GM12892 (cell line): ENCODE results near the gene CBFA2T2.

Source experiments
- DNase-seq: peaks from one replicate; pipeline ENCODE4 v3.0.0; 2011; ENCODE audit not compliant: insufficient read length
- FAIRE-seq: peaks from 2 replicates; lab custom pipeline; 2011; peaks lifted over from hg19 to GRCh38; lab: Jason Lieb, UNC
- POLR2A ChIP-seq: IDR thresholded peaks from 2 replicates; pipeline ENCODE4 v1.6.1; 2011; ENCODE audit warnings: low read depth, low read length, control low read depth
- POLR2AphosphoS5 ChIP-seq: IDR thresholded peaks from 2 replicates; pipeline ENCODE4 v1.6.1; 2011; ENCODE audit warnings: low read depth, low read length, control low read depth
- TAF1 ChIP-seq: IDR thresholded peaks from 2 replicates; pipeline ENCODE4 v1.6.1; 2011; ENCODE audit warnings: low read depth, mild to moderate bottlenecking, control low read depth, low read length, borderline replicate concordance

The CBFA2T2 gene

GRCh38 chr20:33602826-33603590 lies 113.1 kb downstream of the CBFA2T2 start:
- no peak for TF ChIP-seq TAF1
- DNase-seq (no peak), FAIRE-seq (no peak)

- TF ChIP-seq POLR2A (no peak), POLR2AphosphoS5 (no peak)
- no peak for FAIRE-seq
- DNase-seq: no peak
Measured at GRCh38 chr20:33604084-33604990, 114.4 kb downstream of the CBFA2T2 start.

GRCh38 chr20:33604991-33605370 lies 115.1 kb downstream of the CBFA2T2 start:
- DNase-seq (no peak), FAIRE-seq (no peak)
- TF ChIP-seq POLR2AphosphoS5: no peak
- TF ChIP-seq TAF1: no peak
- no peak for TF ChIP-seq POLR2A

GRCh38 chr20:33606118-33606771 lies 116.3 kb downstream of the CBFA2T2 start:
- FAIRE-seq: peak; percentile 78
- no peak for DNase-seq
- TF ChIP-seq POLR2AphosphoS5 (no peak), POLR2A (no peak), TAF1 (no peak)

- peak; percentile 14 for FAIRE-seq
- DNase-seq: no peak
- no peak for TF ChIP-seq POLR2AphosphoS5
- TF ChIP-seq TAF1: no peak
- TF ChIP-seq POLR2A: no peak
Measured at GRCh38 chr20:33609504-33609903, 119.6 kb downstream of the CBFA2T2 start.

- TF ChIP-seq POLR2A (no peak), POLR2AphosphoS5 (no peak), TAF1 (no peak)
- DNase-seq (no peak), FAIRE-seq (no peak)
Measured at GRCh38 chr20:33611106-33611505, 121.2 kb downstream of the CBFA2T2 start.

- TF ChIP-seq POLR2A: no peak
- no peak for TF ChIP-seq POLR2AphosphoS5
- TF ChIP-seq TAF1: no peak
- DNase-seq (no peak), FAIRE-seq (no peak)
Measured at GRCh38 chr20:33612001-33612400, 122.1 kb downstream of the CBFA2T2 start.

GRCh38 chr20:33621717-33622400 lies 132.0 kb downstream of the CBFA2T2 start:
- no peak for TF ChIP-seq POLR2A
- TF ChIP-seq TAF1: no peak
- no peak for TF ChIP-seq POLR2AphosphoS5
- FAIRE-seq: no peak
- no peak for DNase-seq

- FAIRE-seq: no peak
- no peak for DNase-seq
- no peak for TF ChIP-seq POLR2A
- no peak for TF ChIP-seq TAF1
- TF ChIP-seq POLR2AphosphoS5: no peak
Measured at GRCh38 chr20:33622705-33623365, 132.9 kb downstream of the CBFA2T2 start.

- no peak for FAIRE-seq
- DNase-seq: no peak
- TF ChIP-seq POLR2A: no peak
- no peak for TF ChIP-seq TAF1
- no peak for TF ChIP-seq POLR2AphosphoS5
Measured at GRCh38 chr20:33624399-33624798, 134.5 kb downstream of the CBFA2T2 start.

GRCh38 chr20:33626190-33626589 lies 136.3 kb downstream of the CBFA2T2 start:
- no peak for FAIRE-seq
- TF ChIP-seq POLR2AphosphoS5 (no peak), TAF1 (no peak), POLR2A (no peak)
- no peak for DNase-seq
